HG02759 (cell line): ENCODE results near the gene MICAL3.
"Not testable (repeated sequence)": the region's sequence is repeated elsewhere in the genome, so short reads cannot be mapped to it uniquely, and the experiment has no call there.

ENCODE experiments used
- ATAC-seq: cut with Tn5 transposase; IDR thresholded peaks from one replicate; pipeline ENCODE4 v1.9.1; 2021; ENCODE audit warnings: mild to moderate bottlenecking, moderate library complexity; ENCODE audit not compliant: unreplicated experiment

Gene MICAL3

GRCh38 chr22:18059473-18059872, 35.1 kb upstream of the MICAL3 start:
- no peak for ATAC-seq

GRCh38 chr22:18059094-18059417, 34.7 kb upstream of the MICAL3 start:
- no peak for ATAC-seq

GRCh38 chr22:18058371-18059093, 34.2 kb upstream of the MICAL3 start:
- ATAC-seq = no peak

GRCh38 chr22:18057568-18058209, 33.3 kb upstream of the MICAL3 start:
- ATAC-seq = no peak

GRCh38 chr22:18056807-18057474, 32.6 kb upstream of the MICAL3 start:
- ATAC-seq = peak; percentile 68

GRCh38 chr22:18056161-18056666, 31.9 kb upstream of the MICAL3 start:
- peak; percentile 18 for ATAC-seq

- no peak for ATAC-seq
These were observed 31.3 kb upstream of the MICAL3 start for GRCh38 chr22:18055619-18056160.

GRCh38 chr22:18053216-18053946, 29.0 kb upstream of the MICAL3 start:
- not testable (repeated sequence) for ATAC-seq

- ATAC-seq = not testable (repeated sequence)
These were observed 26.8 kb upstream of the MICAL3 start for GRCh38 chr22:18051113-18051512.

- ATAC-seq = no peak
These were observed 25.7 kb upstream of the MICAL3 start for GRCh38 chr22:18050065-18050464.

- no peak for ATAC-seq
These were observed 24.1 kb upstream of the MICAL3 start for GRCh38 chr22:18048441-18048898.

- ATAC-seq = no peak
These were observed 23.7 kb upstream of the MICAL3 start for GRCh38 chr22:18048041-18048440.

- no peak for ATAC-seq
These were observed 21.4 kb upstream of the MICAL3 start for GRCh38 chr22:18045794-18046193.

GRCh38 chr22:18044548-18045271, 20.3 kb upstream of the MICAL3 start:
- no peak for ATAC-seq

- no peak for ATAC-seq
These were observed 18.3 kb upstream of the MICAL3 start for GRCh38 chr22:18042685-18043084.

- not testable (repeated sequence) for ATAC-seq
These were observed 16.5 kb upstream of the MICAL3 start for GRCh38 chr22:18040898-18041297.

GRCh38 chr22:18035751-18036150, 11.4 kb upstream of the MICAL3 start:
- ATAC-seq = no peak

GRCh38 chr22:18034076-18034475, 9.7 kb upstream of the MICAL3 start:
- no peak for ATAC-seq

- ATAC-seq = no peak
These were observed 9.0 kb upstream of the MICAL3 start for GRCh38 chr22:18033204-18033998.
